Gastroesophageal sphincter (tissue), 3 donors: ENCODE data around the gene ADAM19.

ENCODE experiments used
- CTCF ChIP-seq, 4 experiments: fragments of 200-600 bp in 2 of 4; fragments of 450-650 bp in 2 of 4; sonication (generic) in 1 of 4; IDR thresholded peaks; one replicate each; pipeline ENCODE4 v1.5.1; 2017 to 2019; ENCODE audit warnings: antibody characterized with exemption in 4 of 4, mild to moderate bottlenecking in 2 of 4, moderate library complexity in 2 of 4
- EP300 ChIP-seq: sonication (generic); formaldehyde crosslinking; IDR thresholded peaks from one replicate; pipeline ENCODE4 v1.6.1; 2017; ENCODE audit warnings: antibody characterized with exemption, mild to moderate bottlenecking
- POLR2A ChIP-seq, 2 donors: fragments of 450-650 bp; IDR thresholded peaks; one replicate each; pipeline ENCODE4 v1.6.1; 2017; ENCODE audit warnings: antibody characterized with exemption in 2 of 2, mild to moderate bottlenecking in 2 of 2, moderate library complexity in 1 of 2

GRCh38 chr5:157538311-157538710, 37.3 kb downstream of the ADAM19 start:
- TF ChIP-seq POLR2A (IDR thresholded peaks at IDR 0.05) (no peak), EP300 (no peak), CTCF (IDR thresholded peaks at IDR 0.05) (no peak)
